Natural killer cell (primary cell): ENCODE measurements around the gene GABARAPL1. TPM values are rescaled to one million over a fixed set of nuclear protein-coding genes. Genes with fewer than 3 reads are reported as not detected.
"Not testable (repeated sequence)": the region's sequence is repeated elsewhere in the genome, so short reads cannot be mapped to it uniquely, and the experiment has no call there.

ENCODE experiments used
- ATAC-seq, 3 donors: fragments of 150-1000 bp in 2 of 3; fragments of 200-7000 bp in 1 of 3; cut with Tn5 transposase; 1 replicate in 1 of 3; 2 replicates in 2 of 3; pipeline ENCODE4 v1.10.0; 2021; ENCODE audit warnings: mild to moderate bottlenecking in 2 of 3, moderate library complexity in 2 of 3
- DNase-seq, 2 donors: peaks; one replicate each; pipeline versions ENCODE4 v3.0.0 to v3.0.0-alpha.2; 2013 to 2021; ENCODE audit warnings: mixed read lengths in 1 of 2
- H3K27ac ChIP-seq: one replicate; pipeline ENCODE4 v1.5.1; 2013; ENCODE audit warnings: mild to moderate bottlenecking, low read length
- H3K27me3 ChIP-seq: one replicate; pipeline ENCODE4 v1.6.1; 2013; ENCODE audit warnings: low read length; ENCODE audit not compliant: control insufficient read depth, insufficient read depth
- H3K36me3 ChIP-seq: one replicate; pipeline ENCODE4 v1.6.1; 2013; ENCODE audit warnings: low read length; ENCODE audit not compliant: control insufficient read depth, insufficient read depth
- H3K4me1 ChIP-seq: one replicate; pipeline ENCODE4 v1.6.1; 2013; ENCODE audit warnings: low read length; ENCODE audit not compliant: control insufficient read depth, insufficient read depth
- H3K4me3 ChIP-seq: one replicate; pipeline ENCODE4 v1.5.1; 2013; ENCODE audit warnings: low read length
- H3K9me3 ChIP-seq: one replicate; pipeline ENCODE4 v1.6.1; 2013; ENCODE audit warnings: low read length; ENCODE audit not compliant: control insufficient read depth, insufficient read depth
- H3K27ac Mint-ChIP-seq, 2 donors: one replicate each; pipeline ENCODE4 v1.8.0; 2022; ENCODE audit warnings: mild to moderate bottlenecking in 2 of 2, mixed read lengths in 2 of 2, moderate library complexity in 1 of 2
- H3K27me3 Mint-ChIP-seq, 2 donors: one replicate each; pipeline ENCODE4 v1.8.0; 2022; ENCODE audit warnings: low read depth in 2 of 2, mixed read lengths in 2 of 2
- H3K36me3 Mint-ChIP-seq: one replicate; pipeline ENCODE4 v1.8.0; 2022; ENCODE audit warnings: mixed read lengths
- H3K4me1 Mint-ChIP-seq, 2 donors: one replicate each; pipeline ENCODE4 v1.8.0; 2022; ENCODE audit warnings: mixed read lengths in 2 of 2
- H3K4me3 Mint-ChIP-seq: one replicate; pipeline ENCODE4 v1.8.0; 2022; ENCODE audit warnings: mild to moderate bottlenecking, moderate library complexity, mixed read lengths
- H3K9me3 Mint-ChIP-seq, 2 donors: one replicate each; pipeline ENCODE4 v1.8.0; 2022; ENCODE audit warnings: mixed read lengths in 2 of 2
- CTCF ChIP-seq: fragments of 200-600 bp; IDR thresholded peaks from one replicate; pipeline ENCODE4 v1.8.0; 2022; ENCODE audit warnings: antibody characterized with exemption
- WGBS: methylation state at CpG from one replicate; pipeline ENCODE4 v1.1.7; 2013; ENCODE audit warnings: missing lambda C conversion rate; ENCODE audit not compliant: insufficient coverage; 5-methylcytosine and 5-hydroxymethylcytosine counted together
- intact Hi-C: fragments of 100-400 bp; cut with micrococcal nuclease; formaldehyde crosslinking; loops from one replicate; pipeline ENCODE4 v1.14.2; 2022
- total RNA-seq, 4 donors: library from RNA; stranded (reverse); fragments of 120-200 nt in 1 of 4; gene quantifications; one replicate each; pipeline versions ENCODE4 v1.2.3 to v1.2.4, GENCODE V29; 2013 to 2022

Gene GABARAPL1
- total RNA-seq, 3 donors from 2014 or later (not counting 1 experiment from before 2014, with no cell fraction given), result 157 to 233 (median 160) TPM

GRCh38 chr12:10215436-10215835 lies 2.8 kb downstream of the GABARAPL1 start:
- ATAC-seq (no peak), DNase-seq (peak in 1 of 2 donors; percentile 34)
- no peaks in the 10 kb centered on the region for H3K27me3 ChIP-seq
- intact Hi-C loops, result loop anchor here (10.0 kb wide), 1 partner anchor 571 kb away; no protein-coding TSS in a partner anchor
- TF ChIP-seq CTCF, result no peak
- 32% methylated on average over 2 of the region's 2 CpGs for WGBS
- Mint-ChIP-seq H3K27ac (peak overlapping the region; percentile 91 to 97), H3K27me3 (no peaks in the 10 kb centered on the region), H3K4me3 (peak overlapping the region; percentile 95), H3K9me3 (no peaks in the 10 kb centered on the region), H3K36me3 (peaks cover 3% of the 10 kb centered on the region), H3K4me1 (peaks cover 32 to 34% of the 10 kb centered on the region in 2 donors)
- H3K36me3 ChIP-seq, result peaks cover 11% of the 10 kb centered on the region
- peaks cover 38% of the 10 kb centered on the region for H3K4me1 ChIP-seq
- H3K9me3 ChIP-seq, result no peaks in the 10 kb centered on the region
- H3K27ac ChIP-seq, result no peak overlapping the region
- H3K4me3 ChIP-seq, result no peak overlapping the region

- not testable (repeated sequence) for H3K9me3 ChIP-seq, H3K4me3 ChIP-seq, H3K9me3 Mint-ChIP-seq, H3K27ac ChIP-seq, H3K36me3 Mint-ChIP-seq, ATAC-seq, H3K27me3 ChIP-seq, H3K27me3 Mint-ChIP-seq
- Mint-ChIP-seq H3K4me1 (peaks cover 32 to 34% of the 10 kb centered on the region in 2 donors), H3K4me3 (peak overlapping the region; percentile 95), H3K27ac (peak overlapping the region in 1 of 2 donors; percentile 91)
- DNase-seq, result peak; percentile 19 to 48
- WGBS, result 59% methylated on average over 13 of the region's 13 CpGs
- peaks cover 16% of the 10 kb centered on the region for H3K36me3 ChIP-seq
- H3K4me1 ChIP-seq, result peaks cover 38% of the 10 kb centered on the region
- intact Hi-C loops, result loop anchor here (10.0 kb wide), 1 partner anchor 571 kb away; no protein-coding TSS in a partner anchor
Measured at GRCh38 chr12:10215946-10216345, 3.3 kb downstream of the GABARAPL1 start.

GRCh38 chr12:10218021-10218420 lies 5.3 kb downstream of the GABARAPL1 start:
- H3K9me3 Mint-ChIP-seq, result no peaks in the 10 kb centered on the region
- no peak for TF ChIP-seq CTCF
- no peaks in the 10 kb centered on the region for H3K9me3 ChIP-seq
- H3K4me1 Mint-ChIP-seq, result peaks cover 25 to 26% of the 10 kb centered on the region in 2 donors
- no peak overlapping the region for H3K27ac Mint-ChIP-seq
- no peak overlapping the region for H3K4me3 ChIP-seq
- H3K4me1 ChIP-seq, result peaks cover 30% of the 10 kb centered on the region
- DNase-seq, result no peak
- H3K27ac ChIP-seq, result no peak overlapping the region
- no peak for ATAC-seq
- H3K27me3 ChIP-seq, result no peaks in the 10 kb centered on the region
- no peak overlapping the region for H3K4me3 Mint-ChIP-seq
- WGBS, result 92% methylated on average over 5 of the region's 6 CpGs
- intact Hi-C loops, result loop anchor here (10.0 kb wide), 1 partner anchor 573 kb away; no protein-coding TSS in a partner anchor
- peaks cover 37% of the 10 kb centered on the region for H3K36me3 ChIP-seq
- no peaks in the 10 kb centered on the region for H3K27me3 Mint-ChIP-seq
- H3K36me3 Mint-ChIP-seq, result peaks cover 25% of the 10 kb centered on the region

DNA sequence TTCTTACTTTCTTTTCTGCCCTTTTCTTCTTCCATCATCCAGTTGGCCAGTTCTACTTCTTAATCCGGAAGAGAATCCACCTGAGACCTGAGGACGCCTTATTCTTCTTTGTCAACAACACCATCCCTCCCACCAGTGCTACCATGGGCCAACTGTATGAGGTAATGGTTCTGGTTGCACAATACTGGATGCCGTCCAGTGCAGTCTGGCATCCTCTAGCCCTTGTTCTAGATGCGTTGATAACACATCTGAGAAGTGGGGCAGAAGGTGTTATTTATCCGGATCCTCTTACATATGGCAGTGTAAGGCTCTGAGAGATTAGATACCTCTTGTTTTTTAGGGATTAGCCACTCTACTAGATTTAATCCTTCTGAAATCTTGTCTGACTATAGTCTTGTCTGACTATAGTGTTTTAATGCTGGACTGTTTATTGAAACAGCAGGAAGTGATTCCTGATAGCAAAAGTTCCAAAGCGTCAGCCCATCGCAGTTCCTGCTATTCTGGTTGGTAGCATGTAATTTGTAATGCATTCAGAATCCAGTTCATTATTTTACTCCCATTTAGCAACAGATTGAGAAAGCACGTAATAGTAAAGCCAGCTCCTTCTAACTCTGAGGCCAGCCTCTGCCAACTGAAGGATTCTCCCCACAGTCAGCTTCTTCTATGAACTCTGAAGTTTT lies 7.9 kb downstream of the GABARAPL1 start:
- no peak overlapping the region for H3K27ac Mint-ChIP-seq
- H3K4me1 ChIP-seq, result peaks cover 10% of the 10 kb centered on the region

More for the DNA sequence above, 7.9 kb downstream of the GABARAPL1 start:
- H3K4me3 Mint-ChIP-seq, result no peak overlapping the region
- H3K4me3 ChIP-seq, result no peak overlapping the region
- intact Hi-C loops, result no loop called here
- no peak for DNase-seq
- no peaks in the 10 kb centered on the region for H3K9me3 Mint-ChIP-seq
- no peaks in the 10 kb centered on the region for H3K27me3 ChIP-seq
- peaks cover 7 to 16% of the 10 kb centered on the region in 2 donors for H3K4me1 Mint-ChIP-seq
- TF ChIP-seq CTCF, result no peak
- peaks cover 47% of the 10 kb centered on the region for H3K36me3 ChIP-seq
- H3K36me3 Mint-ChIP-seq, result peaks cover 25% of the 10 kb centered on the region
- peak in 2 of 3 donors; percentile 27 to 67 for ATAC-seq
- 96% methylated on average over 7 of the region's 8 CpGs for WGBS
- no peaks in the 10 kb centered on the region for H3K9me3 ChIP-seq
- H3K27ac ChIP-seq, result no peak overlapping the region
- H3K27me3 Mint-ChIP-seq, result no peaks in the 10 kb centered on the region
